NB4 (cell line): Measurements from ENCODE around the gene HSF2.

Source experiments
- POLR2A ChIP-seq: IDR thresholded peaks from 2 replicates; pipeline ENCODE4 v1.6.1; 2011; ENCODE audit warnings: mild to moderate bottlenecking; ENCODE audit not compliant: insufficient read length; ENCODE audit errors: extremely low read depth
- TF ChIP-seq, protein P1 (sequence below): IDR thresholded peaks from one replicate; pipeline ENCODE4 v1.5.1; 2012; ENCODE audit warnings: low read depth, low read length

DNA sequence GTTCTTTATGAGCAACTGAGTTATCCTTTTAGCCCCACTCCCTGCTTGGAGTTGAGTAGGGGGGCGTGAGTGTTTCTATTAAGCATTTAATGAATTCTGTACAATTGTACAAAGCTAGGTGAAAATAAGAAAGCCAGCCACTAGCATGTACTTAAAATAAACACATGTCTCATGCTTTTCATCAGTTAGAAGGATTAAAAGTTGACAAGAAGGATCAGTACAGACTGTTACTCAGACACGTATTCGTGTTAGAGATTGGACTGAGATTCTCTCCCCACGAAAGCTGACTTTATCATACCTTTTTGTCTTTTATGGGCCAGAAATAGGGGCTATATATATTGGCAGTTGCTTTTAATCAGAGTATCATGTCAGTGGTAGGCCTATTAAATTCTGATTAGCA, 1.7 kb downstream of the HSF2 start:
- TF ChIP-seq, protein P1, sequence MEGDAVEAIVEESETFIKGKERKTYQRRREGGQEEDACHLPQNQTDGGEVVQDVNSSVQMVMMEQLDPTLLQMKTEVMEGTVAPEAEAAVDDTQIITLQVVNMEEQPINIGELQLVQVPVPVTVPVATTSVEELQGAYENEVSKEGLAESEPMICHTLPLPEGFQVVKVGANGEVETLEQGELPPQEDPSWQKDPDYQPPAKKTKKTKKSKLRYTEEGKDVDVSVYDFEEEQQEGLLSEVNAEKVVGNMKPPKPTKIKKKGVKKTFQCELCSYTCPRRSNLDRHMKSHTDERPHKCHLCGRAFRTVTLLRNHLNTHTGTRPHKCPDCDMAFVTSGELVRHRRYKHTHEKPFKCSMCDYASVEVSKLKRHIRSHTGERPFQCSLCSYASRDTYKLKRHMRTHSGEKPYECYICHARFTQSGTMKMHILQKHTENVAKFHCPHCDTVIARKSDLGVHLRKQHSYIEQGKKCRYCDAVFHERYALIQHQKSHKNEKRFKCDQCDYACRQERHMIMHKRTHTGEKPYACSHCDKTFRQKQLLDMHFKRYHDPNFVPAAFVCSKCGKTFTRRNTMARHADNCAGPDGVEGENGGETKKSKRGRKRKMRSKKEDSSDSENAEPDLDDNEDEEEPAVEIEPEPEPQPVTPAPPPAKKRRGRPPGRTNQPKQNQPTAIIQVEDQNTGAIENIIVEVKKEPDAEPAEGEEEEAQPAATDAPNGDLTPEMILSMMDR: no peak
- no peak for TF ChIP-seq POLR2A
